OCI-LY1 (cell line): ENCODE data around the gene VIPR2.

Source experiments
- H2AFZ ChIP-seq: fragments of 200-600 bp; sonication (generic), shearing (Covaris generic); 2 replicates; pipeline ENCODE4 v1.6.0; 2014; ENCODE audit warnings: antibody characterized with exemption, mild to moderate bottlenecking, low read length
- H3F3A ChIP-seq: fragments of 200-600 bp; sonication (generic), shearing (Covaris generic); 2 replicates; pipeline ENCODE4 v1.6.0; 2014; ENCODE audit warnings: mild to moderate bottlenecking, antibody characterized with exemption, low read length, moderate library complexity; ENCODE audit not compliant: insufficient read depth
- H3K27ac ChIP-seq: fragments of 200-600 bp; sonication (generic); 2 replicates; pipeline ENCODE4 v1.5.1; 2014; ENCODE audit warnings: low read length, mixed run types, mild to moderate bottlenecking, low read depth; ENCODE audit not compliant: poor library complexity, severe bottlenecking
- H3K27me3 ChIP-seq: fragments of 200-600 bp; sonication (generic); 2 replicates; pipeline ENCODE4 v1.6.0; 2014; ENCODE audit warnings: antibody characterized with exemption, mild to moderate bottlenecking, low read length, moderate library complexity; ENCODE audit not compliant: insufficient read depth
- H3K36me3 ChIP-seq: fragments of 200-600 bp; sonication (generic); 2 replicates; pipeline ENCODE4 v1.6.1; 2014; ENCODE audit warnings: mild to moderate bottlenecking, antibody characterized with exemption, low read length, moderate library complexity, mixed read lengths; ENCODE audit not compliant: insufficient read depth
- H3K4me1 ChIP-seq: fragments of 200-600 bp; sonication (generic); 2 replicates; pipeline ENCODE4 v1.5.1; 2014; ENCODE audit warnings: mild to moderate bottlenecking, low read length, moderate library complexity; ENCODE audit not compliant: insufficient read depth, severe bottlenecking
- H3K4me2 ChIP-seq: fragments of 200-600 bp; sonication (generic), shearing (Covaris generic); 2 replicates; pipeline ENCODE4 v1.6.1; 2014; ENCODE audit warnings: low read length
- H3K4me3 ChIP-seq: fragments of 200-600 bp; sonication (generic); 2 replicates; pipeline ENCODE4 v1.5.1; 2014; ENCODE audit warnings: low read length, low read depth, mild to moderate bottlenecking, mixed read lengths; ENCODE audit not compliant: poor library complexity, severe bottlenecking
- H3K79me2 ChIP-seq: fragments of 200-600 bp; shearing (Covaris generic); 2 replicates; pipeline ENCODE4 v1.6.1; 2016; ENCODE audit warnings: mixed run types, low read length, mixed read lengths; ENCODE audit not compliant: insufficient read depth
- H3K9ac ChIP-seq: fragments of 200-600 bp; sonication (generic), shearing (Covaris generic); 2 replicates; pipeline ENCODE4 v1.6.1; 2014; ENCODE audit warnings: mild to moderate bottlenecking, low read length, mixed read lengths
- H3K9me2 ChIP-seq: fragments of 200-600 bp; sonication (generic), shearing (Covaris generic); 2 replicates; pipeline ENCODE4 v1.6.1; 2014; ENCODE audit warnings: low read depth, mild to moderate bottlenecking, low read length, mixed read lengths
- H3K9me3 ChIP-seq: fragments of 200-600 bp; shearing (Covaris generic); 2 replicates; pipeline ENCODE4 v1.6.1; 2014; ENCODE audit warnings: low read length, mixed read lengths
- H4K20me1 ChIP-seq: fragments of 200-600 bp; sonication (generic), shearing (Covaris generic); 2 replicates; pipeline ENCODE4 v1.6.0; 2016; ENCODE audit warnings: mild to moderate bottlenecking, low read length; ENCODE audit not compliant: insufficient read depth
- CTCF ChIP-seq: fragments of 200-600 bp; sonication (generic), shearing (Covaris generic); IDR thresholded peaks from 2 replicates; pipeline ENCODE4 v1.5.1; 2017; ENCODE audit warnings: mild to moderate bottlenecking, antibody characterized with exemption, low read length, moderate library complexity, mixed read lengths
- EZH2 ChIP-seq: fragments of 200-600 bp; sonication (generic), shearing (Covaris generic); IDR thresholded peaks from 2 replicates; pipeline ENCODE4 v1.8.0; 2017; ENCODE audit warnings: borderline replicate concordance, mixed run types, mild to moderate bottlenecking, antibody characterized with exemption, low read length, moderate library complexity, mixed read lengths

The VIPR2 gene

GRCh38 chr7:159065852-159066480, 78.7 kb downstream of the VIPR2 start:
- Histone ChIP-seq H3K4me2 (no peak overlapping the region), H3K4me3 (no peak overlapping the region)
- TF ChIP-seq CTCF = no peak
- no peak for TF ChIP-seq EZH2

GRCh38 chr7:159064816-159065510, 79.7 kb downstream of the VIPR2 start:
- Histone ChIP-seq H3K9me2 (no peaks in the 10 kb centered on the region), H3K9me3 (no peaks in the 10 kb centered on the region), H3K4me3 (no peak overlapping the region), H2AFZ (no peak overlapping the region), H3K27me3 (0 out of 2 replicates have a peak, but pooled peaks cover 4% of the 10 kb centered on the region), H3K36me3 (no peaks in the 10 kb centered on the region), H4K20me1 (no peaks in the 10 kb centered on the region), H3K9ac (no peak overlapping the region), H3K4me1 (no peaks in the 10 kb centered on the region), H3F3A (no peaks in the 10 kb centered on the region), H3K27ac (no peak overlapping the region), H3K4me2 (no peak overlapping the region), H3K79me2 (no peaks in the 10 kb centered on the region)
- TF ChIP-seq CTCF (no peak), EZH2 (no peak)

More at GRCh38 chr7:159065852-159066480, 78.7 kb downstream of the VIPR2 start:
- Histone ChIP-seq H3K9me2 (no peaks in the 10 kb centered on the region), H3K27ac (no peak overlapping the region), H3K79me2 (no peaks in the 10 kb centered on the region), H3K4me1 (no peaks in the 10 kb centered on the region), H3F3A (no peaks in the 10 kb centered on the region), H2AFZ (no peak overlapping the region), H3K36me3 (no peaks in the 10 kb centered on the region), H3K9ac (no peak overlapping the region), H3K27me3 (0 out of 2 replicates have a peak, but pooled peaks cover 4% of the 10 kb centered on the region), H4K20me1 (no peaks in the 10 kb centered on the region), H3K9me3 (no peaks in the 10 kb centered on the region)

- H3K27me3 ChIP-seq = 0 out of 2 replicates have a peak, but pooled peaks cover 4% of the 10 kb centered on the region
- no peaks in the 10 kb centered on the region for H4K20me1 ChIP-seq
- H2AFZ ChIP-seq = no peak overlapping the region
- H3K4me2 ChIP-seq = no peak overlapping the region
- no peaks in the 10 kb centered on the region for H3K9me2 ChIP-seq
- H3K9ac ChIP-seq = no peak overlapping the region
- no peaks in the 10 kb centered on the region for H3K79me2 ChIP-seq
- H3F3A ChIP-seq = no peaks in the 10 kb centered on the region
- H3K4me3 ChIP-seq = no peak overlapping the region
- H3K36me3 ChIP-seq = no peaks in the 10 kb centered on the region
- no peaks in the 10 kb centered on the region for H3K9me3 ChIP-seq
- H3K4me1 ChIP-seq = no peaks in the 10 kb centered on the region
- no peak overlapping the region for H3K27ac ChIP-seq
- no peak for TF ChIP-seq CTCF
Observed at GRCh38 chr7:159064121-159064815, 80.4 kb downstream of the VIPR2 start.
